ENCODE results near the gene SCGN.

The SCGN gene

GRCh38 chr6:25652007-25652515, at the start of gene SCGN:
SCGN (plus strand) TSS chr6:25652215; CDS start chr6:25652404, 189 bp downstream.
- peak; percentile 7 for DNase-seq (ENCODE audit: low read depth)

- DNase-seq (ENCODE audit: low read depth) = no peak
Observed at GRCh38 chr6:25602674-25602982, 49.4 kb upstream of the SCGN start.

GRCh38 chr6:25603251-25603650, 48.8 kb upstream of the SCGN start:
- no peak for DNase-seq (ENCODE audit: low read depth)

GRCh38 chr6:25606151-25606550, 45.9 kb upstream of the SCGN start:
- no peak for DNase-seq (ENCODE audit: low read depth)

GRCh38 chr6:25608558-25609174, 43.3 kb upstream of the SCGN start:
- no peak for DNase-seq (ENCODE audit: low read depth)

- no peak for DNase-seq (ENCODE audit: low read depth)
Observed at GRCh38 chr6:25612666-25613065, 39.3 kb upstream of the SCGN start.

- no peak for DNase-seq (ENCODE audit: low read depth)
Observed at GRCh38 chr6:25613415-25613814, 38.6 kb upstream of the SCGN start.

GRCh38 chr6:25614052-25614451, 38.0 kb upstream of the SCGN start:
- no peak for DNase-seq (ENCODE audit: low read depth)

- no peak for DNase-seq (ENCODE audit: low read depth)
Observed at GRCh38 chr6:25615471-25615870, 36.5 kb upstream of the SCGN start.

GRCh38 chr6:25617997-25618396, 34.0 kb upstream of the SCGN start:
- DNase-seq (ENCODE audit: low read depth) = no peak

- no peak for DNase-seq (ENCODE audit: low read depth)
Observed at GRCh38 chr6:25619217-25619616, 32.8 kb upstream of the SCGN start.

GRCh38 chr6:25620391-25620790, 31.6 kb upstream of the SCGN start:
- DNase-seq (ENCODE audit: low read depth) = no peak

GRCh38 chr6:25623065-25623464, 28.9 kb upstream of the SCGN start:
- DNase-seq (ENCODE audit: low read depth) = no peak

GRCh38 chr6:25623879-25624278, 28.1 kb upstream of the SCGN start:
- DNase-seq (ENCODE audit: low read depth) = no peak

- no peak for DNase-seq (ENCODE audit: low read depth)
Observed at GRCh38 chr6:25627001-25627400, 25.0 kb upstream of the SCGN start.

GRCh38 chr6:25628471-25629197, 23.4 kb upstream of the SCGN start:
- no peak for DNase-seq (ENCODE audit: low read depth)

- no peak for DNase-seq (ENCODE audit: low read depth)
Observed at GRCh38 chr6:25629198-25629576, 22.8 kb upstream of the SCGN start.

GRCh38 chr6:25630508-25631278, 21.3 kb upstream of the SCGN start:
- no peak for DNase-seq (ENCODE audit: low read depth)

GRCh38 chr6:25635886-25636317, 16.1 kb upstream of the SCGN start:
- no peak for DNase-seq (ENCODE audit: low read depth)

GRCh38 chr6:25637211-25637610, 14.8 kb upstream of the SCGN start:
- DNase-seq (ENCODE audit: low read depth) = no peak

- DNase-seq (ENCODE audit: low read depth) = no peak
Observed at GRCh38 chr6:25637960-25638434, 14.0 kb upstream of the SCGN start.

GRCh38 chr6:25639653-25640052, 12.4 kb upstream of the SCGN start:
- DNase-seq (ENCODE audit: low read depth) = no peak

GRCh38 chr6:25640446-25640845, 11.6 kb upstream of the SCGN start:
- DNase-seq (ENCODE audit: low read depth) = no peak
